ENCODE data around the gene SLC30A2.

Gene SLC30A2

GRCh38 chr1:26006710-26007109, 39.2 kb downstream of the SLC30A2 start:
- no peak for DNase-seq (ENCODE audit: low read depth)
- no peak overlapping the region for H3K4me3 ChIP-seq (ENCODE audit: control insufficient read depth, low read depth, low read length)
- TF ChIP-seq CTCF (IDR thresholded peaks at IDR 0.05; ENCODE audit: control insufficient read depth, insufficient read depth, low read depth, low read length, missing control alignments) = no peak

- DNase-seq (ENCODE audit: low read depth) = no peak
- TF ChIP-seq CTCF (IDR thresholded peaks at IDR 0.05; ENCODE audit: control insufficient read depth, insufficient read depth, low read depth, low read length, missing control alignments) = no peak
- no peak overlapping the region for H3K4me3 ChIP-seq (ENCODE audit: control insufficient read depth, low read depth, low read length)
Measured at GRCh38 chr1:26005434-26006105, 40.3 kb downstream of the SLC30A2 start.

GRCh38 chr1:26003756-26004155, 42.2 kb downstream of the SLC30A2 start:
- no peak for DNase-seq (ENCODE audit: low read depth)
- no peak for TF ChIP-seq CTCF (IDR thresholded peaks at IDR 0.05; ENCODE audit: control insufficient read depth, insufficient read depth, low read depth, low read length, missing control alignments)
- H3K4me3 ChIP-seq (ENCODE audit: control insufficient read depth, low read depth, low read length) = no peak overlapping the region

GRCh38 chr1:26003262-26003661, 42.7 kb downstream of the SLC30A2 start:
- H3K4me3 ChIP-seq (ENCODE audit: control insufficient read depth, low read depth, low read length) = no peak overlapping the region
- TF ChIP-seq CTCF (IDR thresholded peaks at IDR 0.05; ENCODE audit: control insufficient read depth, insufficient read depth, low read depth, low read length, missing control alignments) = no peak
- DNase-seq (ENCODE audit: low read depth) = no peak

- TF ChIP-seq CTCF (IDR thresholded peaks at IDR 0.05; ENCODE audit: control insufficient read depth, insufficient read depth, low read depth, low read length, missing control alignments) = no peak
- no peak overlapping the region for H3K4me3 ChIP-seq (ENCODE audit: control insufficient read depth, low read depth, low read length)
- no peak for DNase-seq (ENCODE audit: low read depth)
Measured at GRCh38 chr1:25999041-25999800, 46.7 kb downstream of the SLC30A2 start.

- TF ChIP-seq CTCF (IDR thresholded peaks at IDR 0.05; ENCODE audit: control insufficient read depth, insufficient read depth, low read depth, low read length, missing control alignments) = peak; percentile 99
- DNase-seq (ENCODE audit: low read depth) = peak; percentile 97
- H3K4me3 ChIP-seq (ENCODE audit: control insufficient read depth, low read depth, low read length) = peak within 1 kb of the TSS; percentile 60
Measured at GRCh38 chr1:25997828-25998761, 47.8 kb downstream of the SLC30A2 start, which contains the start of gene PAFAH2. Gene PAFAH2, minus strand, starts transcription at chr1:25998063. Its CDS starts 7,247 bp downstream, at chr1:25990816.

Data from AG09309 (cell line).